Stomach (tissue), 8 donors: Measurements from ENCODE around the gene TAPBP. TPM values are rescaled to one million over a fixed set of nuclear protein-coding genes. Genes with fewer than 3 reads are reported as not detected.

ENCODE experiments used
- polyA plus RNA-seq, 3 donors: library from polyadenylated mRNA; stranded (reverse); fragments of 200-250 nt; gene quantifications; one replicate each; pipeline ENCODE4 v1.2.3, GENCODE V29; 2013
- total RNA-seq, 5 donors: library from RNA; depleted of rRNA; stranded (reverse); fragments of >200 nt; gene quantifications; one replicate each; pipeline versions ENCODE4 v1.1.0 to v1.2.3, GENCODE V29; 2014 to 2016
- donor health status: healthy with polysubstance abuse.
- donor health status: Bipolar disorder and iron deficiency.
- donor health status: healthy.

TAPBP gene
- total and polyA plus RNA-seq, 8 donors = 17.0 to 242 (median 52.0) TPM

Other genes starting within 250 kb of the TAPBP start
- gene HLA-DPA1, start 240.4 kb downstream of the TAPBP start, total RNA-seq = 100 to 1,000 TPM in 1 of 5 donors, 10 to 100 TPM in 3, under 1 TPM in 1; 0.29 to 171 (median 39.7) TPM
- gene HLA-DPA1, start 240.4 kb downstream of the TAPBP start, polyA plus RNA-seq = 10 to 100 TPM; 14.3 to 34.1 (median 23.3) TPM
- gene HLA-DPB1, start 238.1 kb downstream of the TAPBP start, total RNA-seq = 10 to 100 TPM in 4 of 5 donors, not detected in 1; 10.7 to 46.6 (median 31.9) TPM
- gene HLA-DPB1, start 238.1 kb downstream of the TAPBP start, polyA plus RNA-seq = 10 to 100 TPM; 48.3 to 62.2 (median 51.1) TPM
- 1 to 10 TPM in 1 of 5 donors, under 1 TPM in 2, not detected in 2; under 0.01 to 1.5 (median 0.87) TPM for gene COL11A2, start 121.6 kb downstream of the TAPBP start, total RNA-seq
- gene COL11A2, start 121.6 kb downstream of the TAPBP start, polyA plus RNA-seq = under 1 TPM in 2 of 3 donors, not detected in 1; 0.19 to 0.88 TPM
- gene RXRB, start 113.4 kb downstream of the TAPBP start, total RNA-seq = 10 to 100 TPM in 3 of 5 donors, 1 to 10 TPM in 2; 2.9 to 50.4 (median 10.7) TPM
- gene RXRB, start 113.4 kb downstream of the TAPBP start, polyA plus RNA-seq = 10 to 100 TPM; 15.9 to 32.7 (median 17.3) TPM
- 100 to 1,000 TPM in 1 of 5 donors, 10 to 100 TPM in 3, 1 to 10 TPM in 1; 9.3 to 119 (median 75.8) TPM for gene SLC39A7, start 113.2 kb downstream of the TAPBP start, total RNA-seq
- 10 to 100 TPM; 33.6 to 59.8 (median 54.5) TPM for gene SLC39A7, start 113.2 kb downstream of the TAPBP start, polyA plus RNA-seq
- gene HSD17B8, start 109.4 kb downstream of the TAPBP start, total RNA-seq = 10 to 100 TPM in 2 of 5 donors, 1 to 10 TPM in 2, not detected in 1; 8.0 to 24.8 (median 14.5) TPM
- gene HSD17B8, start 109.4 kb downstream of the TAPBP start, polyA plus RNA-seq = 10 to 100 TPM; 21.5 to 29.9 (median 24.5) TPM
- 100 to 1,000 TPM in 1 of 5 donors, 10 to 100 TPM in 4; 14.3 to 140 (median 20.7) TPM for gene RING1, start 105.6 kb downstream of the TAPBP start, total RNA-seq
- 10 to 100 TPM; 35.1 to 45.4 (median 37.4) TPM for gene RING1, start 105.6 kb downstream of the TAPBP start, polyA plus RNA-seq
- 10 to 100 TPM; 39.7 to 89.3 (median 59.4) TPM for gene VPS52, start 42.2 kb downstream of the TAPBP start, total RNA-seq
- 10 to 100 TPM; 22.6 to 37.2 (median 25.3) TPM for gene VPS52, start 42.2 kb downstream of the TAPBP start, polyA plus RNA-seq
- gene RPS18, start 42.0 kb downstream of the TAPBP start, total RNA-seq = 1,000 to 10,000 TPM in 4 of 5 donors, 100 to 1,000 TPM in 1; 279 to 3,666 (median 1,718) TPM
- gene RPS18, start 42.0 kb downstream of the TAPBP start, polyA plus RNA-seq = 1,000 to 10,000 TPM; 4,575 to 9,227 (median 6,928) TPM
- gene B3GALT4, start 37.0 kb downstream of the TAPBP start, total RNA-seq = 10 to 100 TPM in 4 of 5 donors, not detected in 1; 10.8 to 42.9 (median 32.6) TPM
- gene B3GALT4, start 37.0 kb downstream of the TAPBP start, polyA plus RNA-seq = 10 to 100 TPM in 2 of 3 donors, 1 to 10 TPM in 1; 9.8 to 11.5 (median 10.5) TPM
- gene WDR46, start 24.8 kb downstream of the TAPBP start, total RNA-seq = 10 to 100 TPM; 42.9 to 72.9 (median 54.5) TPM
- gene WDR46, start 24.8 kb downstream of the TAPBP start, polyA plus RNA-seq = 10 to 100 TPM; 47.5 to 65.1 (median 54.4) TPM
- 10 to 100 TPM in 3 of 5 donors, 1 to 10 TPM in 1, not detected in 1; 9.7 to 32.9 (median 12.8) TPM for gene PFDN6, start 24.5 kb downstream of the TAPBP start, total RNA-seq
- gene PFDN6, start 24.5 kb downstream of the TAPBP start, polyA plus RNA-seq = 100 to 1,000 TPM; 117 to 265 (median 202) TPM
- 100 to 1,000 TPM in 1 of 5 donors, 10 to 100 TPM in 4; 10.4 to 103 (median 52.7) TPM for gene RGL2, start 15.1 kb downstream of the TAPBP start, total RNA-seq
- 100 to 1,000 TPM in 1 of 3 donors, 10 to 100 TPM in 2; 37.4 to 112 (median 44.3) TPM for gene RGL2, start 15.1 kb downstream of the TAPBP start, polyA plus RNA-seq
- gene ZBTB22, start 3.7 kb upstream of the TAPBP start, total RNA-seq = 10 to 100 TPM in 4 of 5 donors, 1 to 10 TPM in 1; 1.2 to 45.2 (median 11.9) TPM
- 10 to 100 TPM in 2 of 3 donors, 1 to 10 TPM in 1; 9.8 to 11.8 (median 10.5) TPM for gene ZBTB22, start 3.7 kb upstream of the TAPBP start, polyA plus RNA-seq
- gene DAXX, start 8.9 kb upstream of the TAPBP start, total RNA-seq = 100 to 1,000 TPM in 2 of 5 donors, 10 to 100 TPM in 3; 18.2 to 127 (median 59.8) TPM
- 10 to 100 TPM; 27.5 to 31.3 (median 27.5) TPM for gene DAXX, start 8.9 kb upstream of the TAPBP start, polyA plus RNA-seq
- gene KIFC1, start 77.7 kb upstream of the TAPBP start, total RNA-seq = 10 to 100 TPM in 1 of 5 donors, 1 to 10 TPM in 3, not detected in 1; 4.2 to 15.4 (median 6.7) TPM
- 1 to 10 TPM in 2 of 3 donors, under 1 TPM in 1; 0.46 to 9.9 (median 5.4) TPM for gene KIFC1, start 77.7 kb upstream of the TAPBP start, polyA plus RNA-seq
- 100 to 1,000 TPM in 1 of 5 donors, 10 to 100 TPM in 4; 22.0 to 125 (median 70.0) TPM for gene PHF1, start 96.9 kb upstream of the TAPBP start, total RNA-seq
- gene PHF1, start 96.9 kb upstream of the TAPBP start, polyA plus RNA-seq = 10 to 100 TPM; 56.3 to 99.9 (median 68.7) TPM
- gene CUTA, start 104.0 kb upstream of the TAPBP start, total RNA-seq = 100 to 1,000 TPM in 3 of 5 donors, 10 to 100 TPM in 2; 12.8 to 203 (median 101) TPM
- gene CUTA, start 104.0 kb upstream of the TAPBP start, polyA plus RNA-seq = 100 to 1,000 TPM; 162 to 233 (median 165) TPM
- 10 to 100 TPM in 2 of 5 donors, 1 to 10 TPM in 2, under 1 TPM in 1; 0.58 to 78.8 (median 7.7) TPM for gene SYNGAP1, start 106.0 kb upstream of the TAPBP start, total RNA-seq
- 1 to 10 TPM; 3.9 to 5.6 (median 4.0) TPM for gene SYNGAP1, start 106.0 kb upstream of the TAPBP start, polyA plus RNA-seq
- 1 to 10 TPM in 3 of 5 donors, under 1 TPM in 1, not detected in 1; 0.45 to 7.8 (median 3.1) TPM for gene ZBTB9, start 140.5 kb upstream of the TAPBP start, total RNA-seq
- gene ZBTB9, start 140.5 kb upstream of the TAPBP start, polyA plus RNA-seq = 1 to 10 TPM; 2.4 to 4.2 (median 2.6) TPM